IMR-90 (cell line): ENCODE measurements around the gene DLD. TPM values are rescaled to one million over a fixed set of nuclear protein-coding genes. Genes with fewer than 3 reads are reported as not detected.

ENCODE experiments used
- ATAC-seq: fragments of 200-7000 bp; cut with Tn5 transposase; 2 replicates; pipeline ENCODE4 v1.9.1; 2020; ENCODE audit warnings: low read depth, mild to moderate bottlenecking, moderate library complexity
- BruUV-seq: library from RNA; stranded (reverse); fragments of 400-500 nt; replicated peaks from 2 replicates; lab custom pipeline; 2021; lab: Mats Ljungman, UMichigan
- CTCF ChIA-PET: fragments of 300-600 bp; formaldehyde crosslinking; extraction: SDS; loops from one replicate; lab custom pipeline; 2021; ENCODE audit warnings: antibody characterized with exemption; lab: Yijun Ruan, JAX
- POLR2A ChIA-PET: fragments of 300-600 bp; sonication (Branson Sonifier 250); formaldehyde crosslinking; loops from one replicate; lab custom pipeline; 2022; ENCODE audit warnings: antibody characterized with exemption; ENCODE audit not compliant: unreplicated experiment; lab: Charles Lee
- DNase-seq: peaks from one replicate; pipeline ENCODE4 v3.0.0; 2013
- H2AFZ ChIP-seq: replicated peaks from 2 replicates; pipeline ENCODE3; 2013; ENCODE audit warnings: low read length, mild to moderate bottlenecking; ENCODE audit not compliant: poor library complexity
- H2AK5ac ChIP-seq: 2 replicates; pipeline ENCODE4 v1.6.1; 2013; ENCODE audit warnings: low read depth, low read length, inconsistent platforms
- H2AK9ac ChIP-seq: replicated peaks from 2 replicates; pipeline ENCODE3; 2013; ENCODE audit warnings: mild to moderate bottlenecking, low read depth, low read length, moderate library complexity; ENCODE audit not compliant: poor library complexity
- H2BK120ac ChIP-seq: 2 replicates; pipeline ENCODE4 v1.6.1; 2013; ENCODE audit warnings: low read depth, low read length, inconsistent platforms
- H2BK15ac ChIP-seq: 3 replicates; pipeline ENCODE4 v1.6.1; 2013; ENCODE audit warnings: low read depth, low read length, inconsistent platforms
- H2BK20ac ChIP-seq: 2 replicates; pipeline ENCODE4 v1.6.1; 2013; ENCODE audit warnings: low read depth, mild to moderate bottlenecking, inconsistent platforms, low read length, moderate library complexity
- H2BK5ac ChIP-seq: 2 replicates; pipeline ENCODE4 v1.6.1; 2013; ENCODE audit warnings: mild to moderate bottlenecking, low read depth, low read length, inconsistent platforms; ENCODE audit not compliant: poor library complexity, severe bottlenecking
- H3K14ac ChIP-seq: replicated peaks from 2 replicates; pipeline ENCODE4 v1.6.1; 2013; ENCODE audit warnings: low read depth, low read length, inconsistent platforms
- H3K18ac ChIP-seq: 2 replicates; pipeline ENCODE4 v1.6.1; 2013; ENCODE audit warnings: low read depth, low read length, control low read depth
- H3K23ac ChIP-seq: 2 replicates; pipeline ENCODE4 v1.6.1; 2013; ENCODE audit warnings: low read depth, low read length, inconsistent platforms
- H3K27ac ChIP-seq: 2 replicates; pipeline ENCODE4 v1.5.1; 2013; ENCODE audit warnings: mild to moderate bottlenecking, control low read depth, low read length; ENCODE audit not compliant: insufficient read depth
- H3K27me3 ChIP-seq: 2 replicates; pipeline ENCODE4 v1.6.1; 2013; ENCODE audit warnings: low read length; ENCODE audit not compliant: control insufficient read depth, insufficient read depth
- H3K36me3 ChIP-seq: 2 replicates; pipeline ENCODE4 v1.6.1; 2013; ENCODE audit warnings: low read length, mixed read lengths; ENCODE audit not compliant: control insufficient read depth, insufficient read depth
- H3K4ac ChIP-seq: 2 replicates; pipeline ENCODE4 v1.6.1; 2013; ENCODE audit warnings: low read depth, low read length, inconsistent platforms
- H3K4me1 ChIP-seq: 2 replicates; pipeline ENCODE4 v1.6.1; 2013; ENCODE audit warnings: low read length, mixed read lengths; ENCODE audit not compliant: control insufficient read depth, insufficient read depth
- H3K4me2 ChIP-seq: 2 replicates; pipeline ENCODE4 v1.6.1; 2013; ENCODE audit warnings: low read depth, mild to moderate bottlenecking, control low read depth, low read length, moderate library complexity
- H3K4me3 ChIP-seq: 2 replicates; pipeline ENCODE4 v1.5.1; 2013; ENCODE audit warnings: low read depth, mild to moderate bottlenecking, control low read depth, low read length, moderate library complexity; ENCODE audit not compliant: insufficient read depth
- H3K56ac ChIP-seq: 2 replicates; pipeline ENCODE4 v1.6.1; 2013; ENCODE audit warnings: low read length, inconsistent platforms; ENCODE audit not compliant: insufficient read depth; ENCODE audit errors: extremely low read depth
- H3K79me1 ChIP-seq, 2 experiments: 2 replicates each; pipeline ENCODE4 v1.6.1; 2013; ENCODE audit warnings: low read length in 2 of 2, inconsistent platforms in 1 of 2, low read depth in 1 of 2
- H3K9ac ChIP-seq: 2 replicates; pipeline ENCODE4 v1.6.1; 2013; ENCODE audit warnings: low read depth, low read length, control low read depth
- H3K9me1 ChIP-seq: 2 replicates; pipeline ENCODE4 v1.6.1; 2013; ENCODE audit warnings: low read length, inconsistent platforms; ENCODE audit not compliant: insufficient read depth
- H3K9me3 ChIP-seq: 2 replicates; pipeline ENCODE4 v1.6.1; 2013; ENCODE audit warnings: low read length; ENCODE audit not compliant: control insufficient read depth, insufficient read depth
- H4K20me1 ChIP-seq: 2 replicates; pipeline ENCODE4 v1.6.1; 2013; ENCODE audit warnings: low read length, inconsistent platforms; ENCODE audit not compliant: insufficient read depth
- H4K5ac ChIP-seq: 2 replicates; pipeline ENCODE4 v1.6.1; 2013; ENCODE audit warnings: mild to moderate bottlenecking, low read depth, low read length, control low read depth
- H4K8ac ChIP-seq, 2 experiments: 2 replicates each; pipeline ENCODE4 v1.6.1; 2013; ENCODE audit warnings: low read depth in 2 of 2, low read length in 2 of 2, control low read depth in 1 of 2, inconsistent platforms in 1 of 2
- H4K91ac ChIP-seq: 2 replicates; pipeline ENCODE4 v1.6.1; 2013; ENCODE audit warnings: low read depth, low read length, inconsistent platforms; ENCODE audit not compliant: insufficient read depth
- MAZ ChIP-seq: IDR thresholded peaks from 2 replicates; pipeline ENCODE4 v1.6.1; 2012; ENCODE audit warnings: low read depth, mild to moderate bottlenecking, low read length, improper control_type of control experiment, moderate library complexity, borderline replicate concordance
- WGBS, 2 experiments: methylation state at CpG; one replicate each; pipeline versions ENCODE4 v1.1.5 to v1.1.7; 2013; ENCODE audit warnings: missing lambda C conversion rate in 2 of 2; ENCODE audit not compliant: insufficient read length in 1 of 2; ENCODE audit errors: extremely low coverage in 2 of 2; 5-methylcytosine and 5-hydroxymethylcytosine counted together
- dilution Hi-C: fragments of 300-500 bp; cut with HindIII; formaldehyde crosslinking; loops from one replicate; pipeline ENCODE4 v1.14.3; 2018; ENCODE audit warnings: low sequenced_read_pairs; ENCODE audit not compliant: unreplicated experiment
- in situ Hi-C: fragments of 300-500 bp; cut with MboI; formaldehyde crosslinking; loops from 3 replicates; pipeline ENCODE4 v1.14.3; 2019; ENCODE audit warnings: low sequenced_read_pairs, inconsistent platforms, mixed read lengths
- intact Hi-C: fragments of 100-400 bp; cut with micrococcal nuclease; formaldehyde crosslinking; loops from 2 replicates; pipeline ENCODE4 v1.10.0; 2022
- polyA plus RNA-seq, 3 experiments: library from polyadenylated mRNA; depleted of rRNA; stranded (reverse); fragments of >200 nt; gene quantifications; 2 replicates each; pipeline ENCODE4 v1.2.3, GENCODE V29; 2012; ENCODE audit warnings: low replicate concordance in 1 of 3
- total RNA-seq: library from RNA; depleted of rRNA; stranded (reverse); fragments of >200 nt; gene quantifications from 2 replicates; pipeline ENCODE4 v1.2.3, GENCODE V29; 2012
- TF ChIP-seq, protein P1 (sequence below): conservative IDR thresholded peaks from 2 replicates; pipeline ENCODE4 v1.5.1; 2012; ENCODE audit warnings: mild to moderate bottlenecking, low read depth, low read length, improper control_type of control experiment
- TF ChIP-seq, protein P2 (sequence below): fragments of 150-350 bp; IDR thresholded peaks from 2 replicates; pipeline ENCODE4 v1.6.1; 2017; ENCODE audit warnings: mild to moderate bottlenecking, antibody characterized with exemption, low read length, low read depth

Gene DLD
- total and polyA plus RNA-seq, 2 of the 4 experiments (the other 2 are of a cell fraction) = 121 to 361 TPM

DNA sequence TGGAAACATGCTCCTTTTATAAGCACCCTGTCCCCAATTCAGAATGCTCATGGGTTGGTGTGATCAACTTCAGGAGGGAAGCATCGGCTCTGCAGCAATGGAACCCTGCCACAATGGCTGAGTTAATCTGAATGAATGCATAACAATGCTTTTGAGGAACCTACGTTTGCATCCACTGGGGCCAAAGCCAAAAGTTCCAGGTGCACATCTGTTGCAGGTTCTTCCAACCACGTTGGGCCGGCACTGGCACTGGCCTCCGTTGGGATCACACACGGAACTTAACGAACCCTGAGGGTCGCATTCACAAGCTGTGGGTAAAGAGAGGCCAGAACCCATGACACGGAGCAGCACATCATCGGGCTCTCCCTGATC is 68.5 kb downstream of the DLD start:
- peaks cover 0 to 37% of the 10 kb centered on the region in 2 experiments; a peak in 3 of 4 replicates for H3K79me1 ChIP-seq
- H3K9ac ChIP-seq = no peak overlapping the region
- H2AK9ac ChIP-seq = no peak overlapping the region
- no peak overlapping the region for H3K4me3 ChIP-seq
- no peak overlapping the region for H3K27ac ChIP-seq
- no peak overlapping the region for H2AK5ac ChIP-seq
- no peak overlapping the region for H2AFZ ChIP-seq
- TF ChIP-seq MAZ = no peak
- TF ChIP-seq, protein P1, sequence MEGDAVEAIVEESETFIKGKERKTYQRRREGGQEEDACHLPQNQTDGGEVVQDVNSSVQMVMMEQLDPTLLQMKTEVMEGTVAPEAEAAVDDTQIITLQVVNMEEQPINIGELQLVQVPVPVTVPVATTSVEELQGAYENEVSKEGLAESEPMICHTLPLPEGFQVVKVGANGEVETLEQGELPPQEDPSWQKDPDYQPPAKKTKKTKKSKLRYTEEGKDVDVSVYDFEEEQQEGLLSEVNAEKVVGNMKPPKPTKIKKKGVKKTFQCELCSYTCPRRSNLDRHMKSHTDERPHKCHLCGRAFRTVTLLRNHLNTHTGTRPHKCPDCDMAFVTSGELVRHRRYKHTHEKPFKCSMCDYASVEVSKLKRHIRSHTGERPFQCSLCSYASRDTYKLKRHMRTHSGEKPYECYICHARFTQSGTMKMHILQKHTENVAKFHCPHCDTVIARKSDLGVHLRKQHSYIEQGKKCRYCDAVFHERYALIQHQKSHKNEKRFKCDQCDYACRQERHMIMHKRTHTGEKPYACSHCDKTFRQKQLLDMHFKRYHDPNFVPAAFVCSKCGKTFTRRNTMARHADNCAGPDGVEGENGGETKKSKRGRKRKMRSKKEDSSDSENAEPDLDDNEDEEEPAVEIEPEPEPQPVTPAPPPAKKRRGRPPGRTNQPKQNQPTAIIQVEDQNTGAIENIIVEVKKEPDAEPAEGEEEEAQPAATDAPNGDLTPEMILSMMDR = no peak
- TF ChIP-seq, protein P2, sequence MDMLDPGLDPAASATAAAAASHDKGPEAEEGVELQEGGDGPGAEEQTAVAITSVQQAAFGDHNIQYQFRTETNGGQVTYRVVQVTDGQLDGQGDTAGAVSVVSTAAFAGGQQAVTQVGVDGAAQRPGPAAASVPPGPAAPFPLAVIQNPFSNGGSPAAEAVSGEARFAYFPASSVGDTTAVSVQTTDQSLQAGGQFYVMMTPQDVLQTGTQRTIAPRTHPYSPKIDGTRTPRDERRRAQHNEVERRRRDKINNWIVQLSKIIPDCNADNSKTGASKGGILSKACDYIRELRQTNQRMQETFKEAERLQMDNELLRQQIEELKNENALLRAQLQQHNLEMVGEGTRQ = no peak
- no peak overlapping the region for H3K4me2 ChIP-seq
- POLR2A ChIA-PET = interaction anchor here (0.5 kb wide), 1 partner anchor 171 kb away, joined by 3 read pairs; the partner anchor contains the start of gene LAMB4
- CTCF ChIA-PET = no interaction called here
- peaks cover 20% of the 10 kb centered on the region for H4K20me1 ChIP-seq
- no peak overlapping the region for H4K5ac ChIP-seq
- in situ Hi-C loops = no loop called here
- 95% methylated on average over 5 of the region's 10 CpGs; no CpG with 5 or more reads in 1 of the 2 experiments for WGBS, 2 experiments
- no peak overlapping the region for H4K91ac ChIP-seq
- H3K27me3 ChIP-seq = no peaks in the 10 kb centered on the region
- H3K9me3 ChIP-seq = no peaks in the 10 kb centered on the region
- H2BK15ac ChIP-seq = no peak overlapping the region
- H2BK20ac ChIP-seq = no peak overlapping the region
- no peak overlapping the region for H2BK5ac ChIP-seq
- ATAC-seq = no peak
- H3K4ac ChIP-seq = no peak overlapping the region
- H4K8ac ChIP-seq = no peak overlapping the region
- H3K23ac ChIP-seq = no peak overlapping the region
- intact Hi-C loops = no loop called here
- peaks cover 18% of the 10 kb centered on the region for H3K9me1 ChIP-seq
- H3K18ac ChIP-seq = no peak overlapping the region
- H3K56ac ChIP-seq = no peak overlapping the region
- dilution Hi-C loops = no loop called here
- H3K36me3 ChIP-seq = peaks cover 70% of the 10 kb centered on the region
- H3K4me1 ChIP-seq = peaks cover 7% of the 10 kb centered on the region
- no TSS peak for BruUV-seq
- H3K14ac ChIP-seq = no peak overlapping the region; the same call in 1 of the 2 replicates
- H2BK120ac ChIP-seq = no peak overlapping the region
- DNase-seq = no peak
